Prostate gland (tissue), 2 donors: Measurements from ENCODE around the gene IL21R.

Experiments used
- CTCF ChIP-seq, 4 experiments: fragments of 200-600 bp in 2 of 4; fragments of 450-650 bp in 2 of 4; sonication (generic) in 2 of 4; IDR thresholded peaks; 1 replicate in 3 of 4; 2 replicates in 1 of 4; pipeline ENCODE4 v1.5.1; 2016 to 2019; ENCODE audit warnings: antibody characterized with exemption in 4 of 4, mild to moderate bottlenecking in 2 of 4, moderate library complexity in 2 of 4
- POLR2A ChIP-seq: fragments of 450-650 bp; IDR thresholded peaks from one replicate; pipeline ENCODE4 v1.6.1; 2016; ENCODE audit warnings: antibody characterized with exemption, mild to moderate bottlenecking
- POLR2AphosphoS5 ChIP-seq: sonication (generic); formaldehyde crosslinking; IDR thresholded peaks from one replicate; pipeline ENCODE4 v1.6.1; 2017; ENCODE audit warnings: antibody characterized with exemption

- TF ChIP-seq CTCF (IDR thresholded peaks at IDR 0.05), result no peak
- no peak for TF ChIP-seq POLR2A
- TF ChIP-seq POLR2AphosphoS5, result no peak
These were observed 29.0 kb downstream of the IL21R start for GRCh38 chr16:27430923-27431484.
